Measurements from ENCODE around the gene GUCY1B1. TPM values are rescaled to one million over a fixed set of nuclear protein-coding genes. Genes with fewer than 3 reads are reported as not detected.

Gene GUCY1B1
- total RNA-seq, 1 experiment from 2014 or later: 0.50 TPM

DNA sequence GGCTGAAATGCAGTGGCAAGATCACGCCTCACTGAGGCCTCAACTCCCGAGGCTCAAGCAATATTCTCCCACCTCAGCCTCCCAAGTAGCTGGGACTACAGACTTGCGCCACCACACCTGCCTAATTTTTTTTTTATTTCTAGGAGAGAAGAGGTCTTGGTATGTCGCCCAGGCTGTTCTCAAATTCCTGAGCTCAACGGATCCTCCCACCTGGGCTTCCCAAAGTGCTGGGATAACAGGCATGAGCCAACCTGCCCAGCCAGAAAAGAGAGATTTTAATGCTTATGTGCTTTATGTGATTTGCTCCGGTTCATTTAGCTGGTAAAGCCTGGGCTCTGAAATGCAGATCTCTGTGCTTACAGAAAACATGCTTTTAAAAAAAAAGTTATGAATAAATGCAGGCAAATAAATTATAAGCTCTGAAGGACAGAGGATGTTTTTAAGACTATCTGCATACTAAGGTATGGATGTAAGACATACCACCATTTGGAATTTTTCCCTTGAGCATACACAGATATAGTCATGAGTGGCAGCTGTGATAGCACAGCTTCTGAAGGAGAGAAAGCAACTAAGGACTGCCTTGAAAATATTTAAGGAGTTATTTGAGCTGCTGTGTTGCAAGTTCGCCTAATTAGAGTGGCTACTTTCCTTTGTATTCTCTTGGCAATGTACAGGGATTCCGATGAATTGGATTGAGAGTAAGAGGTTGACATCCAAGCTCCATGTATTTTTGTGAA, 13.8 kb downstream of the GUCY1B1 start:
- Histone ChIP-seq H3K56ac (ENCODE audit: insufficient read length, low read depth, low read length) (no peak overlapping the region), H2BK12ac (ENCODE audit: insufficient read length, low read depth, low read length) (no peak overlapping the region), H2AFZ (ENCODE audit: low read length) (no peak overlapping the region), H3K4ac (ENCODE audit: low read depth, low read length) (no peak overlapping the region), H3K18ac (ENCODE audit: insufficient read length, low read depth, low read length) (no peak overlapping the region), H4K20me1 (ENCODE audit: control insufficient read depth, insufficient read depth, insufficient read length) (no peaks in the 10 kb centered on the region), H3K23ac (ENCODE audit: insufficient read length, low read depth, low read length) (no peak overlapping the region), H4K91ac (ENCODE audit: insufficient read length, low read depth, low read length) (no peak overlapping the region), H3T11ph (ENCODE audit: low read length) (no peak overlapping the region), H3K4me2 (ENCODE audit: insufficient read depth, insufficient read length, low read length) (no peak overlapping the region), H2BK5ac (ENCODE audit: insufficient read length, low read length) (no peak overlapping the region), H3K14ac (ENCODE audit: insufficient read depth, low read length) (no peak overlapping the region), H3K23me2 (ENCODE audit: insufficient read length, low read depth, low read length, poor library complexity, severe bottlenecking) (no peaks in the 10 kb centered on the region), H3K79me2 (ENCODE audit: insufficient read depth, low read length) (no peaks in the 10 kb centered on the region), H3K27me3 (ENCODE audit: insufficient read depth, low read length) (no peaks in the 10 kb centered on the region), H3K4me1 (ENCODE audit: insufficient read depth, low read length) (no peaks in the 10 kb centered on the region), H3K79me1 (ENCODE audit: insufficient read depth, low read depth, low read length, poor library complexity, severe bottlenecking) (no peaks in the 10 kb centered on the region), H2BK120ac (ENCODE audit: low read depth, low read length, poor library complexity, severe bottlenecking) (no peak overlapping the region), H3K9ac (ENCODE audit: extremely low read depth, insufficient read length, low read length) (no peak overlapping the region), H4K8ac (replicated peaks; ENCODE audit: insufficient read length, low read depth, low read length) (no peak overlapping the region), H2BK20ac (ENCODE audit: low read depth, low read length, poor library complexity, severe bottlenecking) (no peak overlapping the region), H2AK5ac (ENCODE audit: insufficient read length, low read length) (no peak overlapping the region), H2BK15ac (ENCODE audit: low read depth, low read length) (no peak overlapping the region), H3K9me3 (ENCODE audit: control insufficient read depth, low read depth, low read length) (no peaks in the 10 kb centered on the region), H4K5ac (ENCODE audit: insufficient read length, low read depth, low read length) (no peak overlapping the region), H3K27ac (ENCODE audit: insufficient read length, low read depth, low read length) (no peak overlapping the region)
- Mint-ChIP-seq H3K9me3 (no peaks in the 10 kb centered on the region), H3K4me3 (no peak overlapping the region), H3K27ac (peak overlapping the region in 1 of 3 experiments; percentile 52; a peak in 2 of 7 replicates), H3K27me3 (ENCODE audit: low read depth) (no peaks in the 10 kb centered on the region), H3K36me3 (ENCODE audit: insufficient read depth in 1 of 3, low read depth in 3 of 3) (no peaks in the 10 kb centered on the region), H3K4me1 (peaks cover 4 to 10% of the 10 kb centered on the region in 2 experiments; a peak in 3 of 4 replicates)
- no CpG with 5 or more reads among the region's 8 CpGs for WGBS (ENCODE audit: extremely low coverage, insufficient read length, low lambda C conversion rate)
- DNase-seq: peak; percentile 38
- TF ChIP-seq, protein P1, sequence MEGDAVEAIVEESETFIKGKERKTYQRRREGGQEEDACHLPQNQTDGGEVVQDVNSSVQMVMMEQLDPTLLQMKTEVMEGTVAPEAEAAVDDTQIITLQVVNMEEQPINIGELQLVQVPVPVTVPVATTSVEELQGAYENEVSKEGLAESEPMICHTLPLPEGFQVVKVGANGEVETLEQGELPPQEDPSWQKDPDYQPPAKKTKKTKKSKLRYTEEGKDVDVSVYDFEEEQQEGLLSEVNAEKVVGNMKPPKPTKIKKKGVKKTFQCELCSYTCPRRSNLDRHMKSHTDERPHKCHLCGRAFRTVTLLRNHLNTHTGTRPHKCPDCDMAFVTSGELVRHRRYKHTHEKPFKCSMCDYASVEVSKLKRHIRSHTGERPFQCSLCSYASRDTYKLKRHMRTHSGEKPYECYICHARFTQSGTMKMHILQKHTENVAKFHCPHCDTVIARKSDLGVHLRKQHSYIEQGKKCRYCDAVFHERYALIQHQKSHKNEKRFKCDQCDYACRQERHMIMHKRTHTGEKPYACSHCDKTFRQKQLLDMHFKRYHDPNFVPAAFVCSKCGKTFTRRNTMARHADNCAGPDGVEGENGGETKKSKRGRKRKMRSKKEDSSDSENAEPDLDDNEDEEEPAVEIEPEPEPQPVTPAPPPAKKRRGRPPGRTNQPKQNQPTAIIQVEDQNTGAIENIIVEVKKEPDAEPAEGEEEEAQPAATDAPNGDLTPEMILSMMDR (conservative IDR thresholded peaks at IDR 0.05): no peak

Data from H9 (cell line).